BJ (cell line): ENCODE results near the gene PRKD1. TPM values are rescaled to one million over a fixed set of nuclear protein-coding genes. Genes with fewer than 3 reads are reported as not detected.

Source experiments
- CTCF ChIA-PET: fragments of 350-600 bp; formaldehyde crosslinking; extraction: SDS; loops from one replicate; lab custom pipeline; 2021; ENCODE audit warnings: antibody characterized with exemption, inconsistent platforms; lab: Yijun Ruan, JAX
- POLR2A ChIA-PET: fragments of 300-600 bp; sonication (Branson Sonifier 250); formaldehyde crosslinking; extraction: SDS; loops from one replicate; lab custom pipeline; 2021; ENCODE audit warnings: antibody characterized with exemption; lab: Charles Lee
- DNase-seq: peaks from one replicate; pipeline ENCODE4 v3.0.0-alpha.2; 2011; ENCODE audit warnings: low read depth
- H3K27me3 ChIP-seq: 2 replicates; pipeline ENCODE4 v1.6.0; 2011; ENCODE audit warnings: low read length; ENCODE audit not compliant: control insufficient read depth, insufficient read depth
- H3K36me3 ChIP-seq: 2 replicates; pipeline ENCODE4 v1.5.1; 2011; ENCODE audit warnings: low read length; ENCODE audit not compliant: control insufficient read depth, insufficient read depth
- H3K4me3 ChIP-seq: 2 replicates; pipeline ENCODE4 v1.5.1; 2011; ENCODE audit warnings: low read depth, mild to moderate bottlenecking, control low read depth, low read length
- CTCF ChIP-seq: IDR thresholded peaks from 2 replicates; pipeline ENCODE4 v1.5.1; 2011; ENCODE audit warnings: low read depth, mild to moderate bottlenecking, control low read depth, inconsistent platforms, low read length, moderate library complexity; ENCODE audit not compliant: insufficient read depth
- polyA plus RNA-seq: library from polyadenylated mRNA; depleted of rRNA; stranded (reverse); fragments of >200 nt; gene quantifications from 2 replicates; pipeline ENCODE4 v1.2.3, GENCODE V29; 2011

Gene PRKD1
- polyA plus RNA-seq, 1 experiment: 19.8 TPM

- ChIA-PET POLR2A (no interaction called here), CTCF (interaction anchor here (1.0 to 1.2 kb wide), 3 partner anchors 11 to 1357 kb away, joined by 3 read pairs; no protein-coding TSS in a partner anchor)
- TF ChIP-seq CTCF: no peak
- no peak overlapping the region for H3K4me3 ChIP-seq
- H3K36me3 ChIP-seq: no peaks in the 10 kb centered on the region
- H3K27me3 ChIP-seq: no peaks in the 10 kb centered on the region
- no peak for DNase-seq
These were observed 202.7 kb downstream of the PRKD1 start for GRCh38 chr14:29724991-29725390.

DNA sequence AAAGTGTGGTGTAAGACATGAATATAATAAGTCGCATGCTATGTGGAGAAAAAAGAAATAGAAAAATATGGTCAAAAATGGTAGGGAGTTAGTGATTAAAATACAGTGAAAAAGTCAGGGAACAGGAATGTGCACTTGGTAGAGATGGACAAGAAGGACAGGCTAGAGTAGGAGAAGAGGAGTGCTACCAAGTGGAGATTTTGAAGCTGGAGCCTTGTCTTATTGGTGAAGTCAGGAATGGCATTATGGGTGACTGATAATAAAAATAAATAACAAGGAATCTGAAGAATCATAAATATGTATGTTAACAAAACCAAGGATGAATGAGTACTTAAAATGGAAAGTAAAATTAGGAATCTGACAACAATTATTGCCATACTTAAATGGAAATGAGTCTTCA is 204.8 kb downstream of the PRKD1 start:
- POLR2A ChIA-PET: no interaction called here
- no peaks in the 10 kb centered on the region for H3K27me3 ChIP-seq
- H3K36me3 ChIP-seq: no peaks in the 10 kb centered on the region
- DNase-seq: no peak
- TF ChIP-seq CTCF: no peak
- no peak overlapping the region for H3K4me3 ChIP-seq
- CTCF ChIA-PET: no interaction called here

GRCh38 chr14:29721586-29721985 is 206.1 kb downstream of the PRKD1 start:
- no peaks in the 10 kb centered on the region for H3K27me3 ChIP-seq
- TF ChIP-seq CTCF: no peak
- POLR2A ChIA-PET: no interaction called here
- CTCF ChIA-PET: no interaction called here
- H3K36me3 ChIP-seq: no peaks in the 10 kb centered on the region
- no peak for DNase-seq
- no peak overlapping the region for H3K4me3 ChIP-seq

DNA sequence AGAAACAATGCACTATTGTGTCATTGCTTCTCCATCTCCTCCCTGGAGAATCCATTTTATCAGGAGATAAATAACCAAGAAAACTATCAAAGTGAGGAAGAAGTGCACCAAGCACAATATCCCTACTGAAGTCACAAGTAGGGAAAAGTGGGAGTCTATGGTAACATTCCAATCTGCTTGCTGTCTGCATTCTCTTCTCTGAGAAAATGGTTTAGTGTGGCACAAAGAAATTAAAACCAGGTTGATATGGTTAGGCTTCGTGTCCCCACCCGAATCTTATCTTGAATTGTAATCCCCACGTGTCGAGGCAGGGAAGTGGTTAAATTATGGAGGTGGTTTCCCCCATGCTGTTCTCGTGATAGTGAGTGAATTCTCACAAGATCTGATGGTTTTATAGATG is 209.7 kb downstream of the PRKD1 start:
- no peak for TF ChIP-seq CTCF
- DNase-seq: no peak
- no peaks in the 10 kb centered on the region for H3K36me3 ChIP-seq
- ChIA-PET POLR2A (no interaction called here), CTCF (no interaction called here)
- H3K27me3 ChIP-seq: no peaks in the 10 kb centered on the region
- no peak overlapping the region for H3K4me3 ChIP-seq

GRCh38 chr14:29716150-29716549 is 211.5 kb downstream of the PRKD1 start:
- POLR2A ChIA-PET: no interaction called here
- Histone ChIP-seq H3K36me3 (no peaks in the 10 kb centered on the region), H3K27me3 (no peaks in the 10 kb centered on the region), H3K4me3 (no peak overlapping the region)
- CTCF ChIA-PET: no interaction called here
- no peak for TF ChIP-seq CTCF
- no peak for DNase-seq
